IPS-NIHi7 (cell line): Measurements from ENCODE around the gene ATG4C.
A peak's percentile ranks its signal among the peaks of the same experiment; 100 is the strongest.
"Not testable (repeated sequence)": the region's sequence is repeated elsewhere in the genome, so short reads cannot be mapped to it uniquely, and the experiment has no call there.

Experiments
- DNase-seq: peaks from one replicate; pipeline ENCODE4 v3.0.0; 2012; ENCODE audit warnings: mixed read lengths; ENCODE audit errors: extremely low spot score

The ATG4C gene, protein sequence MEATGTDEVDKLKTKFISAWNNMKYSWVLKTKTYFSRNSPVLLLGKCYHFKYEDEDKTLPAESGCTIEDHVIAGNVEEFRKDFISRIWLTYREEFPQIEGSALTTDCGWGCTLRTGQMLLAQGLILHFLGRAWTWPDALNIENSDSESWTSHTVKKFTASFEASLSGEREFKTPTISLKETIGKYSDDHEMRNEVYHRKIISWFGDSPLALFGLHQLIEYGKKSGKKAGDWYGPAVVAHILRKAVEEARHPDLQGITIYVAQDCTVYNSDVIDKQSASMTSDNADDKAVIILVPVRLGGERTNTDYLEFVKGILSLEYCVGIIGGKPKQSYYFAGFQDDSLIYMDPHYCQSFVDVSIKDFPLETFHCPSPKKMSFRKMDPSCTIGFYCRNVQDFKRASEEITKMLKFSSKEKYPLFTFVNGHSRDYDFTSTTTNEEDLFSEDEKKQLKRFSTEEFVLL

DNA sequence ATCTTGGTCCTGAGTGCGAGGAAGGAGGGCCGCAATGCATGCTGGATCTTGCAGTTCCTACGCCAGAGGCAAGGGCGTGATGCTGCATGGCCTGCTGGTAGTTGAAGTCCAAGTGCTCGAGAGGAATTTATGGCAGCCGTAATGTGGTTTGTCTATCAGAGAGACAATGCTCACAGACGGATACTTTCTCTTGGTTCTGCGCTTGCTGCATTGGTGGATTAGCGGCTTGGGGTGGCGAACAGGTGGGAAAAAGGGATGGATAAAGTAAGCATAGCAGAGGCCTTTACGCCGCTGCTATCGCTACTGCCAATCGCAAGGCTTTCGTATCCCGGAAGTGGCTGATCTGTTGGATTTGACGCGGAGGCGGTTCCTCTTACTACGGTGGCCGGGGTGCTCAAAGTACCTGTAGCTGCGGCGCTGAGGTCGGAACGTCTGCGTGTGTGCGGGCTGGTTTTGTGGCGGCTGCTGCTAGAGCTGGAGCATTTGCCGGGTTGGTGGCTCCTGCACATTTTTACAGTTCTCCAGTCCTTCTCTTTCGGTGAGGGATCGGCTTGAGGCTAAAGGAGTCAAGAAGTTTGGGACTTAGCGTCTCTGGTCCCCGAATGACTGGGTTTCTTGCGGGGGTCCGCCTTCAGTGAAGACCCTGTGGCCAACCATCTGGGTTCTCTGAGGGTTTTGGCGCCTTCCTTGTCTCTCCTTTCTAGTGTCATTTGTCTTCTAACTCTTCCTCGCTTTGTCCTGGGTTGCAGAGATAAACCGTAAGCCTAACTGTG lies at the start of gene ATG4C:
Gene ATG4C (plus strand): TSS at position 397 of the 773 bp plus-strand sequence. CDS start 19,655 bp downstream, outside the sequence.
- DNase-seq = peak; percentile 97

DNA sequence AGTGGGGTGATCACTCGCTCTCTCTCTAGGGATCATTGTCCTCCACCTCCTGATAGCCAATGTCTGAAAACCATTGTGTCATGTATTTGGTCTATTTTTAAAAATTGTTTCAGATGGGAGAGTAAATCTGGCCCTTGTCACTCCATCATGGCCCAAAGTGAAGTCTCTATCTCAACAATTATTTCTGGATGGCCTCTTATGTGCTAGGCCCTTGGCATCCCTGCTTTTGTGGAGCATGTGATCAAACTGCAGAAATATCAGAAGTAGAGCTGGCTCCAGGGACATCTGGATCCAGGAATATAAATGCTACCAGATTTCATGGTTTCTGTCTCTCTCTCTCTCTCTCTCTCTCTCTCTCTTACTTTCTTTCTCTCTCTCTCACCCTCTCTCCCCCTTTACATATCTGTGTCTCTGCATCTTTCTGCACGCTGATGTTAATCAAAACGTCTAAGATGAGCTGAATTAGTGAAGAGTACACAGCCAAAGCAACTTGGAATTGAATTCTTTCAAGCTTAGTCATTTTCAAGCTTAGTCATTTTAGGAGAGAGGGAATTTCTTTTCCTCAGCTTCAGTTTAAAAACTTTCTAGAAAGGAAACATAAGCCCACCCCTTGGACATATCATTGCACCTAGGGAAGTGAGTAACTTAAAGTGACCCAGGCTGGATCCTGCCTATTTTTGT lies 48.3 kb upstream of the ATG4C start:
- DNase-seq = no peak

DNA sequence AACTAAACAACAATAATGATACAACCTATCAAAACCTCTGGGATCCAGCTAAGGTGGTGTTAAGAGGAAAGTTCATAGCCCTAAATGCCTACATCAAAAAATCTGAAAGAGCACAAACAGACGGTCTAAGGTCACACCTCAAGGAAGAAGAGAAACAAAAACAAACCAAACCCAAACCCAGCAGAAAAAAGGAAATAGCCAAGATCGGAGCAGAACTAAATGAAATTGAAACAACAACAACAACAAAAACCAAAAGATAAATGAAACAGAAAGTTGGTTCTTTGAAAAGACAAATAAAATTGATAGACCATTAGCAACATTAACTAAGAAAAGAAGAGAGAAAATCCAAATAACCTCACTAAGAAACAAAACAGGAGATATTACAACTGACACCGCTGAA lies 43.2 kb upstream of the ATG4C start:
- DNase-seq = not testable (repeated sequence)

DNA sequence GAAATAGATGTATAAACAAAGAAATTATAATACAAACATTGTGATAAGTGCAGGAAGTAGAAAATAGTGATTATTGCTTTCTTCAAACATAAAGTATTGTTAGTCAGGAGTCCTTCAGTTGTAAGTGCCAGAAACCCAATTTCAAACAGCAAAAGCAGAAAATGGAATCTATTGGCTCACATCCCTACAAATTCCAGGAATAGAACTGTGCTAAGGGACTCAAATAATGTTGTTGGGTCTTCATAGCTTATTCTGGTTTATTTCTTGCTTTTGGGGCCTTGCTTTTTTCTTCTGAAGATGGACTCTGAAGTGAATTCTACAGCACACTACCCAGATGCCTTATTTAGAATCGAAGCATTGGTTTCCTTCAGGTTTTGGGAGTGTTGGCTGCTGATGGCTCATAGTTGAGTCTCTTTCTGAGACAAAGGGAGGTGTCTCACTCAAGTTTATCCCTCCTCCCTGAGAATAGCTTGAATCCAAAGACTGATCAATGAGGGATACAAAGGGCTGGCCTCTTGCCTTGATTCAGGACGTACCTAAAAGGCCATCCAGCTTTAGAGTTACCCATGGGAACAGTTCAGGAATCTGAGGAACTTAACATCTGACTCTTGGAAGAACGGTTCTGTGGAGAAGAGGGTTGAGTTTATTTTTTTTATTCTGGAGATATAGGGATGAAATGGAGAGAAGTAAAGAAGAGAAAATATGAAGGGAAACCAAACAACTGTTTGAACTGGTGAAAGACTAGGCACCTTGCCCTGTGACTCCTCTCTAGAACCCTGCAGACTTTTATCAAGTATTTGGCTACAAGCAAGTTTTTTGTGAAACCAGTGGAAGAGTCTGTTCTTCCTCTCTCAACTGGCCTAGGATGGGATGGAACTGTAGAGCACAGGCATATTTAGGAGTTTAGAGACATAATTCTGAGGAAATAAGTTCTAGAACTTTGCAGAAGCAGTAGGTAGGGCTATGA lies 39.0 kb upstream of the ATG4C start:
- DNase-seq = no peak

DNA sequence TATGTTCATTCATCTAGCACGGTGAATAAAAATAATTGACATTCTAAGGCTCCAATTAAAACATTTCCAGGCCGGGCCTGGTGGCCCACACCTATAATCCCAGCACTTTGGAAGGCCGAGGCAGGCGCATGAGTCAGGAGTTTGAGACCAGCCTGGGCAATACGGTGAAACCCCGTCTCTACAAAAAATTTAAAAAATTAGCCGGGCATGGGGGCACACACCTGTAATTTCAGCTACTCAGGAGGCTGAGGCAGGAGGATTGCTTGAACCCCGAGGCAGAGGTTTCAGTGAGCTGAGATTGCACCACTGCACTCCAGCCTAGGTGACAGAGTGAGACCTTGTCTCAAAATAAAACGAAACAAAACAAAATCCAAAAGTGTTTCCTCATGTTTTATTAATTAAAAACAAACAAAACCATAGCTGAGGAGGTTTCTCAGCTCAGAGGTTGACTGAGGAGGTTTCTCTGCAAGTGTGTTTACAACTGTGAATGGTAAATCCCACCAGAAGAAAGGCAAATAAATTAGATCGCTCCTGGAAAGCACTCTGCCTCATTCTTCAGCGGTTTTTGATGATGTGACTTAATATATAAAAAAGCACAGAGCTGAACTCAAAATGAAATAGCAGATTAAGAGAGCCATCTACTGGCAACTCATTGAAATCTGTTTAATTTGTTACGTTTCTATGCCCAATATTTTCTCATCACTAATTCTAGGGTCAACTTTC lies 37.7 kb upstream of the ATG4C start:
- DNase-seq = peak; percentile 26

DNA sequence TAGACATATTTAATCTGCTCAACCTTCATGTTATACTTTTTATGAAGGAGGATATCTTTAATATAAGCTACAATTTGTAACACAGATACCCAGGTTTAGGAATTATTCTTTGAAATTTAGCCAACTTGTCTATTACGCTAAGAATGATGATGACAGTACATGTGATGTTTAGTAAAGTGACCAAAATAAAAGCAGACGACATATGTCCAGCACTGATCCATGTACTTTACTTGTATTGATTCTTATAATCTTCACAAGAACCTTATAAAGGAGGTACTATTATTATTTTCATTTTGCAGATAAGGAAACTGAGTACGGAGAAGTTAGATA lies 37.2 kb upstream of the ATG4C start:
- no peak for DNase-seq

DNA sequence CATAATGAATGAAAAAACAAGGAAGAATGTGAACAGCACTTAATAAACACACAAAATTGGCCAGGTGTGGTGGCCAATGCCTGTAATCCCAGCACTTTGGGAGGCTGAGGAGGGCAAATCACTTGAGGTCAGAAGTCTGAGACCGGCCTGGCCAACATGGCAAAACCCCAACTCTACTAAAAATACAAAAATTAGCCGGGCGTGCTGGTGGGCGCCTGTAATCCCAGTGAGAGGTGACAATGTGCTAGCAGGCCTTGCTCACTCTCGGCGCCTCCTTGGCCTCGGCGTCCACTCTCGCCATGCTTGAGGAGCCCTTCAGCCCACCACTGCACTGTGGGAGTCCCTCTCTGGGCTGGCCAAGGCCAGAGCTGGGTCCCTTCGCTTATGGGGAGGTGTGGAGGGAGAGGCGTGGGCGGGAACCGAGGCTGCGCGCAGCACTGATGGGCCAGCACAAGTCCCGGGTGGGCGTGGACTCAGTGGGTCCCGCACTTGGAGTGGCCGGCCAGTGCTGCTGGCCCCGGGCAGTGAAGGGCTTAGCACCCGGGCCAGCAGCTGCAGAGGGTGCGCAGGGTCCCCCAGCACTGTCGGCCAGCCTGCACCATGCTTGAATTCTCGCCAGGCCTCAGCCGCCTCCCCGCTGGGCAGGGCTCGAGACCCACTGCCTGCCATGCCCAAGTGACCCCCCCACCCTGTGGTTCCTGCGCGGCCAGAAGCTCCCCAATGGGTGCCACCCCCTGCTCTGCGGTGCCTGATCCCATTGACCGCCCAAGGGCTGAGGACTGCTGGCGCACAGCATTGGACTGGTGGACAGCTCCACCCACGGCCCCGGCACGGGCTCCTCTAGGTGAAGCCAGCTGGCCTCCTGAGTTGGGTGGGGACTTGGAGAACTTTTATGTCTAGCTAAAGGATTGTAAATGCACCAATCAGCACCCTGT lies 30.6 kb upstream of the ATG4C start:
- DNase-seq = no peak

DNA sequence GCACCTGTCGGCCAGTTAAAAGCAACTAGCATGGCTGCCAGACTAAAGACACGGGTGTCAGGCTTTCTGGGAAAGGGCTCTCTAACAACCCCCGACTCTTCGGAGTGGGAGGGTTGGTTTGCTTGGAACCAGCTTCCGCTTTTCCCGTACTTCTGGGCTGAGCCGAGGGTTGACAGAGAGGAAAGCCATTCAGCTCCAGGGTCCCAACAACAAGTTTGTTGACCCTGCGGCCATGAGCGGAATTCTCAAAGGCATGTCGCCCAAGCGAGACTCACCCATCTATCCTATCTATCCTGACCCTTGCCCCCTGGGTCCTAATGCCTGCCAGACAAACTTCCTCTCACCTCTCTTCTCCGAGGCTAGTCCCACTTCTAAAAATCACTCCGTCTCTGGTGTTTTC lies 29.0 kb upstream of the ATG4C start:
- DNase-seq = not testable (repeated sequence)

DNA sequence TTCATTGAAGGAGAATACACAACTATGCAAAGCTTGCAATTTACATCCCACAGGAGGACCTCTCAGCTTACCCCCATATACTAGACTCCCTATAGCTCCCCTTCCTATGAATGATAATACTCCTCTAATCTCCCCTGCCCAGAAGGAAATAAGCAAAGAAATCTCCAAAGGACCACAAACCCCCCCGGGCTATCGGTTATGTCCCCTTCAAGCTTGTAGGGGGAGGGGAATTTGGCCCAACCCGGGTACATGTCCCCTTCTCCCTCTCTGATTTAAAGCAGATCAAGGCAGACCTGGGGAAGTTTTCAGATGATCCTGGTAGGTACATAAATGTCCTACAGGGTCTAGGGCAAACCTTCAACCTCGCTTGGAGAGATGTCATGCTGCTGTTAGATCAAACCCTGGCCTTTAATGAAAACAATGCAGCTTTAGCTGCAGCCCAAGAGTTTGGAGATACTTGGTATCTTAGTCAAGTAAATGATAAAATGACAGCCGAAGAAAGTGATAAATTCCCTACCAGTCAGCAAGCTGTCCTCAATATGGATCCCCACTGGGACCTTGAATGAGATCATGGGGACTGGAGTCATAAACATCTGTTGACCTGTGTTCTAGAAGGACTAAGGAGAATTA lies 27.6 kb upstream of the ATG4C start:
- not testable (repeated sequence) for DNase-seq

DNA sequence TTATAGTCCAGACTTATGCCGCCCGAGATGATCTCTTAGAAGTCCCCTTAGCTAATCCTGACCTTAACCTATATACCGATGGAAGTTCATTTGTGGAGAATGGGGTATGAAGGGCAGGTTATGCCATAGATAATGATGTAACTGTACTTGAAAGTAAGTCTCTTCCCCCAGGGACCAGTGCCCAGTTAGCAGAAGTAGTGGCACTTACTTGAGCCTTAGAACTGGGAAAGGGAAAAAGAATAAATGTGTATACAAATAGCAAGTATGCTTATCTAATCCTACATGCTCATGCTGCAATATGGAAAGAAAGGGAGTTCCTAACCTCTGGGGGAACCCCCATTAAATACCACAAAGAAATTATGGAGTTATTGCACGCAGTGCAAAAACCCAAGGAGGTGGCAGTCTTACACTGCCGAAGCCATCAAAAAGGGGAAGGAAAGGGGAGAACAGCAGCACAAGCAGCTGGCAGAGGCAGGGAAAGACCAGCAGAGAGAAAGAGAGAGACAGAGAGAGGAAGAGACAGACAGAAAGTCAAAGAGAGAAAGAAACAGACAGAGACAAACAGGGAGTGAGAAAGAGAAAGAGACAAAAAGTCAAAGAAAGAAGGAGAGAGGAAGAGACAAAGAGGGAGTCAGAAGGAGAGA lies 24.6 kb upstream of the ATG4C start:
- DNase-seq = not testable (repeated sequence)

DNA sequence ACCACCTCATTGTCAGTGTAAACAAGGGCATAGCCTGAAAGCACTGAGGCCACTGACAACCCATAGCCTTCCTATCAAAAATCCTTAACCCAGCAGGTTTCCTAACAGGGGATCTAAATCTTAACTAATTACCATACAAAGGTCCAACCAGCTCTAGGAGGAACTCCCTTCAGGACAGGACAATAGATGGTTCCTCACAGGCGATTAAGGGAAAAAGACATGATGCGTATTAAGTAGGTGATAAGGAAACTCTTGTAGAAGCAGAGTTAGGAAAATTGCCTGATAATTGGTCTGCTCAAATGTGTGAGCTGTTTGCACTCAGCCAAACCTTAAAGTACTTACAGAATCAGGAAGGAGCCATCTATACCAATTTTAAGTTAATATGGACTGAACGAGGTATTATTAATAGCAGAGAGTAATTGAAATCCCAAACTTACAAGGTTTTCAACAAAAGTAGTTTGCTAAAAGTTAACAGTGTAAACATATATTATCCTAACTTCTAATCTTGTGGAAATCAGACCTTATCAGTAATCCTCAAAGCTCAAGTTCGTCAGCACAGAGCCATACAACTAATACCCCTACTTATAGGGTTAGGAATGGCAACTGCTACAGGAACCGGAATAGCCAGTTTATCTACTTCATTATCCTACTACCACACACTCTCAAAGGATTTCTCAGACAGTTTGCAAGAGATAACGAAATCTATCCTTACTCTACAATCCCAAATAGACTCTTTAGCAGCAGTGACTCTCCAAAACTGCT lies 23.7 kb upstream of the ATG4C start:
- not testable (repeated sequence) for DNase-seq

DNA sequence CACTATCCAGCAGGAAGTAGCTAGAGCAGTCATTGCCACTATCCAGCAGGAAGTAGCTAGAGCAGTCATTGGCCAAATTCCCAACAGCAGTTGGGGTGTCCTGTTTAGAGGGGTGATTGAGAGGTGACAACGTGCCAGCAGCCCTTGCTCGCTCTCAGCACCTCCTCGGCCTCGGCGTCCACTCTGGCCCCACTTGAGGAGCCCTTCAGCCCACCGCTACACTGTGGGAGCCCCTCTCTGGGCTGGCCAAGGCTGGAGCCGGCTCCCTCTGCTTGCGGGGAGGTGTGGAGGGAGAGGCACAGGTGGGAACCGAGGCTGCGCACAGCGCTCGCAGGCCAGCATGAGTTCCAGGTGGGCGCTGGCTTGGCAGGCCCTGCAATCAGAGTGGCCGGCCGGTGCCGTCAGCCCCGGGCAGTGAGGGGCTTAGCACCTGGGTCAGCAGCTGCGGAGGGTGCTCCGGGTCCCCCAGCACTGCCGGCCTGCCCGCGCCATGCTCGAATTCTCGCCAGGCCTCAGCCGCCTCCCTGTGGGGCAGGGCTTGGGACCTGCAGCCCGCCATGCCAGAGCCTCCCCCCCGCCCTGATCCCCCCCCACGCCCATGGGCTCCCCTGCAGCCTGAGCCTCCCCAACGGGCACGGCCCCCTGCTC lies 22.6 kb upstream of the ATG4C start:
- not testable (repeated sequence) for DNase-seq

DNA sequence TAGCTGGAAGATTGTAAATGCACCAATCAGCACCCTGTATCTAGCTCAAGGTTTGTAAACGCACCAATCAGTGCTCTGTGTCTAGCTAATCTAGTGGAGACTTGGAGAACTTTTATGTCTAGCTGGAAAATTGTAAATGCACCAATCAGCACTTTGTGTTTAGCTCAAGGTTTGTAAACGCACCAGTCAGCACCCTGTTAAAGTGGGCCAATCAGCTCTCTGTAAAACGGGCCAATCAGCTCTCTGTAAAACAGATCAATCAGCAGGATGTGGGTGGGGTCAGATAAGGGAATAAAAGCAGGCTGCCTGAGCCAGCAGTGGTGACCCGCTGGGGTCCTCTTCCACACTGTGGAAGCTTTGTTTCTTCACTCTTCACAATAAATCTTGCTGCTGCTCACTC lies 21.9 kb upstream of the ATG4C start:
- not testable (repeated sequence) for DNase-seq

DNA sequence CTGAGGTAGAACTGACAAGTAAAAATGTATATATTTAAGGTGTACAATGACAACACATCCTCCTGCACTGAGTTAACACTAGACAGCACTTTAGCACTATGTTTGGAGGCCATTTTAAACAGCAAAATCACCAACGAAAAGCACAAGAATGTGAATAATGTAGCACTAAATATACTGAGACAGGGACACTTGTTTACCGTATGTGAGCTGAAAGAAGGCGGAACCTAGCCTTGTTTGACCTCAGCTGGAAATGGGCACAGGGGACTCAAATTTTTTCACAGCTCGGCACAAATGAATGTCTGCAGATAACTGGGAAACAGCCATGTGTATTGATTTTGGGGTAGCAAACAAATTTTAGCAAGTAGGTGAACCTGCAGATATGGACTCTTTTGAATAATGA lies 18.0 kb upstream of the ATG4C start:
- DNase-seq = no peak

DNA sequence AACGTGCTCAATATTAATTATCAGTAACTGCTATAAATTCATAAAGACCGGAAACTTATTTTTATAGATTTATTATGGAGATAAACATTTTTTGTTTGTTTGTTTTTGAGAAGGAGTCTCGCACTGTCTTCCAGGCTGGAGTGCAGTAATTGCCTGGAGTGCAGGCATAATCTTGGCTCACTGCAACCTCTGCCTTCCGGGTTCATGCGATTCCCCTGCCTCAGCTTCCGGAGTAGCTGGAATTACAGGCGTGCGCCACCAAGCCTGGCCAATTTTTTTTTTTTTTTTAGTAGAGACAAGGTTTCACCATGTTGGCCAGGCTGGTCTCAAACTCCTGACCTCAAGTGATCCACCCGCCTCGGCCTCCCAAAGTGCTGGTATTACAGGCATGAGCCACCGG lies 15.4 kb upstream of the ATG4C start:
- DNase-seq = not testable (repeated sequence)

DNA sequence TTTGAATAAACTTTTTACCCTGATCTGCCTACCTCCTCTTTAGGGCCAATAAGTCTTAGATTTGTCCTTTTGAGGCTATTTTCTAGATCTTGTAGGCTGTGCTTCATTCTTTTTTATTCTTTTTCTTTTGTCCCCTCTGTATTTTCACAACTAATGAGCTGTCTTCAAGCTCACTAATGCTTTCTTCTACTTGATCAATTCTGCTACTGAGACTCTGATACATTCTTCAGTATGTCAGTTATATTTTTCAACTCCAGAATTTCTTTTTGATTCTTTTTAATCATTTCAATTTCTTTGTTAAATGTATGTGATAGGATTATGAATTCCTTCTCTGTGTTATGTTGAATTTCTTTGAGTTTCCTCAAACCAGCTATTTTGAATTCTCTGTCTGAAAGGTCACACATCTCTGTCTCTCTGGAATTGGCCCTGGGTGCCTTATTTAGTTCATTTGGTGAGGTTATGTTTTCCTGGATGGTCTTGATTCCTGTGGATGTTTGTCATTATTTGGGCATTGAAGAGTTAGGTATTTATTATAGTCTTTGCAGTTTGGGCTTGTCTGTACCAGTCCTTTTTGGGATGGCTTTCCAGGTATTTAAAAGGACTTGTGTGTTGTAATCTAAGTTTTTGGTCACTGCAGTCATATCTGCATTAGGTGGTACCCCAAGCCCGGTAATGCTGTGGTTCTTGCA lies 11.2 kb upstream of the ATG4C start:
- DNase-seq = no peak

DNA sequence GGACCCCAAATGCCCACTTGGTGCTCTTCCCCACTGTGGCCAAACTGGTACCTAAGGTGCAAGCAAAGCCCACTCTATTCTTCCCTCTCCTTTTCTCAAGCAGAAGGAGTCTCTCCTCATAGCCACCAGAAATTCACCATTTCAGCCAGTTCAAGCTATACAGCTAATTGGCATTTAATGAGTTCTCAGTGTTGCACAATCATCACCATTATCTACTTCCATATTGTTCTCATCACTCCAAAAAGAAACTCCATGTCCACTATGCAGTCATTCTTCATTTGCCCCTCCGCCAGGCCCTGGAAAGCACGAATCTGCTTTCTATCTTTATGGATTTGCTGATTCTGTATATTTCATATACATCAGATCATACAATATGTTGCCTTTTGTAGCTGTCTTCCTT lies 9.9 kb upstream of the ATG4C start:
- no peak for DNase-seq
